Ramos (cell line): Measurements from ENCODE around the gene SLC2A6.

Source experiments
- in situ Hi-C: fragments of 300-500 bp; cut with MboI; formaldehyde crosslinking; loops from one replicate; pipeline ENCODE4 v1.14.3; 2022; ENCODE audit warnings: low sequenced_read_pairs; ENCODE audit not compliant: unreplicated experiment

The SLC2A6 gene

DNA sequence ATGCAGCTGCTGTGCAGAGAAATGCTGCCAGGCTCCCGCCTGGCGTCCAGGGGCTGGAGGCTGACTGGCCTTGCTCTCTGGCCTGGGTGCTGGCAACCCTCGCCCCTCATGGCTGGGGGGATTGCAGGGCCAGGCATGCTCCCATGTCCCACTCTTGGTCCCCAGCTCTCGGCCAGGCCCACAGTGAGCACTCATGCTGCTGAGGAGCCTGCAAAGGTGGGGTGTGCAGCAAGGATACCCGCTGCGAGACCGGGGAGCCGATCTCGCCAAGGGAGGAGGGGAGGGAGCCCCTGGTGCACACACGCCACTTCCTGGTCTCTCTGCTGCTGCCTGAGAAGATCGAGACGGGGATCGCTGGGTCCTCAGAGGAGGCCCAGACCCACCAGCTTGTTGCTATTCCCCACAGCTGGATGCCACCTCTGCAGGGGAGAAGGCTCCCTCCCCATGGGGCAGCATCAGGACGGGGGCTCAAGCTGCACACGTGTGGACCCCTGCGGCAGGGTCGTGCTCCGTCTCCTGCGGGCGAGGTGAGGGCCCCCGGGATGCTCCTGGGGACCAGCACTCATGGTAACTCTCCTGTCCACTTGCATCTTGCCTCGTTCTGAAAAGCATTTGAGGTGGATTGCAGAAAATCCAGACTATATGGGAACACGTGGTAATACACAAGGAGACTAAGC is 33.5 kb downstream of the SLC2A6 start:
- in situ Hi-C loops, result no loop called here

DNA sequence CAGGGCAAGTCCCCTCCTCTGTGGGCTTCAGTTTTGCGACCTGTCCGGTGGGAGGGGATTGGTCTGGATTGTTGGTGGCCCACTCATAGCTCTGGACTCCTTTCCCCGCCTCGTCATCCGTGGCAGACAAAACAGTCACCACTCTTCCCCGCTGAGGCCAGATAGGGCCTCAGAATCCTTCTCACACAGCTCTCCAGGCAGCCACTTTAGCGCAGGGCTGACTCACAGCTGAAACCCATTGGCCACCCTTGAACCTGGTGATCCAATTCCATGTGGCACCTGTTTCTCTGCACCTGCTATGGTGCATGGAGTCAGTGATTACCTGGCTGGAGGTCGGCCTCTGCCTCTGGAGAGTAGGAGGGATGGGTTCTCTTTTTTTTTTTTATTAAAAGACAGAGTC is 34.9 kb downstream of the SLC2A6 start:
- in situ Hi-C loops, result no loop called here

DNA sequence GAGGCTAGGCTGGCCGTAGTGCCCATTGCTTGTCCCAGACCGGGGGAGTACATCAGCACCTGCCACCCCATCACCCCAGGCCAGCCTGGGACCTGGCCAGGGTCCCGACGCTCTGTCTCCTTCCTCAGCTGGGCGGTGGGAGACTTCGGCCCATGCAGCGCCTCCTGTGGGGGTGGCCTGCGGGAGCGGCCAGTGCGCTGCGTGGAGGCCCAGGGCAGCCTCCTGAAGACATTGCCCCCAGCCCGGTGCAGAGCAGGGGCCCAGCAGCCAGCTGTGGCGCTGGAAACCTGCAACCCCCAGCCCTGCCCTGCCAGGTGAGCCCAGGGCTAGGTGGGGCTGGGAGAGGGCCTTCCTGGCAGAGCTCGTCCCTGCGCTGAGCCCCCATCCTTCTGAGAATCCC is 35.7 kb downstream of the SLC2A6 start:
- in situ Hi-C loops, result no loop called here

DNA sequence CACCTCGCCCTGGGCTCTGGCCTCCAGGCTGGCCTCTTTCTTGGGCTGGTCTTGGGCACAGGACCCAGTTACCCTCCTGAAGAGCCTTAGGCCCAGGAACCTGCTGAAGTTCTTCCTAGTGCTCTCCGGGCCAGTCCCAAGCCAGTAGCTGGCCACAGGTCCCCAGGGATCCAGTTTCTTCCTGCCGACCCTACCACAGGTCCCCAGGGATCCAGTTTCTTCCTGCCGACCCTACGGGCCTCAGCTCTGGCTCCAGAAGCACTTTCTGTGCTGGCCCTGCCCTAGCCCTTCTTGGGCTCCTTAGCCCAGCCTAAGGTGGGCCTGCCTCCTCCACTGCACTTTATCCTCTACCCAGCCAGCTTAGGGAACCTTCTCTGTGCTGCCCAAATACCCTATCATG is 37.3 kb downstream of the SLC2A6 start:
- in situ Hi-C loops, result no loop called here

DNA sequence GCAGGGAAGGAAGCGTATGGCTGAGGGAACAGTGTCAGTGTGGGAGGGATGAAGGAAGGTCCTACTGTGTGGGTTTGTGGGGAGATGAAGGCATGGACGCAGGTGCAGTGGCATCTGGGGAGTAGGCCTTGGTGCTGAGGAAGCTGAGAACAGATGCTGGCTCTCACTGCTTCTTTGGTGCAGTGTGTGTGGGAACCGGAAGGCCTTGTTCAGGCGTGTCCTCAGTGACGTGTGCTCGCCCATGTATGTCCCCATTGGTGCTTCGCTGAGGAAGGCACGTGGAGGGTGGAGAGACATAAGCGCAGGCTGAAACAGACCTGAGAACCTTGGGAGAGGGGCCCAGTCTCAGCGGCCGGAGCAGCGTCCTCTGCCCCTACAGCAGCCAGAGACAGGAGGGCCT is 38.0 kb downstream of the SLC2A6 start:
- in situ Hi-C loops, result no loop called here

DNA sequence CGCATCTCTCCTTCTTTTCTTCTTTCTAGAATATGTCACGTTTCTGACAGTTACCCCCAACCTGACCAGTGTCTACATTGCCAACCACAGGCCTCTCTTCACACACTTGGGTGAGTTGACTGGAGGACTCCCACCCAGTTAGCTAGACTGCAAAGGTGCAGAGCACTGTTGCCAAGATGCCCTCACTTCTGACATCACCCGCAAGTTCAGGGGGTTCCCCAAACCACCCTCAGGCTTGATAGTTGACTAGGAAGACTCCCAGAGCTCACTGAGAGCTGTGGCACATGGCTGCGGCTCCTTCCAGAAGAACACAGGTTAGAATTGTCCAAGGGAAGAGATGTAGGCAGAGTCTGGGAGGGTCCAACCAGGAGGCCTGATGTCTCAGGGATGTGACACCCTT is 39.6 kb downstream of the SLC2A6 start:
- in situ Hi-C loops, result no loop called here

DNA sequence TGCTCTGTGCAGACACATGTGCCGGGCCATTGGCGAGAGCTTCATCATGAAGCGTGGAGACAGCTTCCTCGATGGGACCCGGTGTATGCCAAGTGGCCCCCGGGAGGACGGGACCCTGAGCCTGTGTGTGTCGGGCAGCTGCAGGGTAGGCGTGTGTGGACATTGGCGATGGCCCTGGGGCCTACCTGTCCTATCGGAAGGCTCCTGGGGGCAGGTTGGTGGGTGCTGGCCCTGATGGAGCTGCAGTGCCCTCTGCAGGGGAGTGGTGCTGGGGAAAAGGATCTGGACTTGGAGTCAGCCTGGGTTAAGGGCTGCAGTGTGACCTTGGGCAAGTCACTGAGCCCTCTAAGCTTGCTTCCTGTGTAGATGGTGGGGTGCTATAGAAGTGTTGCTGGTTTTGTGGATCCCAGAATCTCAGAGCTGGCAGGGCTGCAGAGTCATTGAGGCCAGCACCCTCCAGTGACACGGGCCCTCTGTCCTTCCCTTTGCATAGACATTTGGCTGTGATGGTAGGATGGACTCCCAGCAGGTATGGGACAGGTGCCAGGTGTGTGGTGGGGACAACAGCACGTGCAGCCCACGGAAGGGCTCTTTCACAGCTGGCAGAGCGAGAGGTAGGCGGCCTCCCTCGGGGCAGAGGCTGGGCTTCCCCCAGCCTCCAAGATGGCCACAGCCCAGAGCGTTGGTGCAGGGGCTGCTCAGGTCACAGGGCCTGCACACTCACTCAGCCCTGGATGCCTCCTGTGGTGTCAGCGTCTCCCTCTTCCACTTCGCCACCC is 41.0 kb downstream of the SLC2A6 start:
- in situ Hi-C loops, result no loop called here

DNA sequence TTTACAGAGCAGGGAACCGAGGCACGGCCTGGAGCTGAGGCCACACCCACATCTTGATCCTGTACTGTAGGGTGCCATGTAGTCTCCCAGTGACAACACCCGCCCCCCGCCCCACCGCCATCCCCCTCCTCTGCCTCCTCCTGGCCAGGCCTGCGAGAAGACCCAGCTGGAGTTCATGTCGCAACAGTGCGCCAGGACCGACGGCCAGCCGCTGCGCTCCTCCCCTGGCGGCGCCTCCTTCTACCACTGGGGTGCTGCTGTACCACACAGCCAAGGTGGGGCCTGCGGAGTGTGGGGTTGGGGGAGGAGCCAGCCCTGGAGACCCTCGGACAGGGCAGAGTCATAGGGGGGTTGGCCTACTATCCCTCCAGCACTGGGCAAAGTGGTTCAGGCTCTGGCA is 42.2 kb downstream of the SLC2A6 start:
- in situ Hi-C loops, result no loop called here

DNA sequence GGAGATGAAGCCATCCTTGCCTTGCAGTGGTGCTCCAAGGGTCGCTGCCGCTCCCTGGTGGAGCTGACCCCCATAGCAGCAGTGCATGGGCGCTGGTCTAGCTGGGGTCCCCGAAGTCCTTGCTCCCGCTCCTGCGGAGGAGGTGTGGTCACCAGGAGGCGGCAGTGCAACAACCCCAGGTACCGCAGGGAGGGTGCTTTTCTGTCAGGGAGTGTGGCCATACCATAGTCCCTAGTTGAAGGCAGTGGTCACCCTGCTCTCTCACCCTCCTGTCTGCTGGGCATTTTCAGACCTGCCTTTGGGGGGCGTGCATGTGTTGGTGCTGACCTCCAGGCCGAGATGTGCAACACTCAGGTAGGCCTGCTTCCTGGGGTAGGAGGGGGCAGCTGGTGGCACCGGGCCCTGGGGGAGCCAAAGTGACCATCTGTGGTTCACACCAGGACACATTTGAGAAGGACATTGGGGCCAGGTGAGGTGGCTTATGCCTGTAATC is 45.5 kb downstream of the SLC2A6 start:
- in situ Hi-C loops, result no loop called here

DNA sequence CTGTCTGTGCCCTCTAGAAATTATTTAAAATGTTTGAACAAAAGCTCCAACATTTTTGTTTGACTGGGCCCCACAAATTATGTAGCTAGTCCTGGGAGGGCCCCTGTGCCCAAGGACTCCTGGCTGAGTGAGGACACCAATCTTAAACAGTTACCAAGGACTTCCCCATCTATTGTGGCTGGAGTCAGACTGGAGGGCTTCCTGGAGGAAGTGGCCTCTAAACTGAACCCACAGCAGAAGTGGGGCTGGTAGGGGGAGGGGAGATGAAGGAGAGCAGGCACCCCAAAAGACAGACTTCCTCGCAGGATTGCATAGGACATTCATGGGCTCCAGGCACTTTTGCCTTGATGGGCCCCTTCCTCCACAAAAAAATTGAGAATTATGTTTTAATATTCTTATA is 48.7 kb downstream of the SLC2A6 start:
- in situ Hi-C loops, result no loop called here

DNA sequence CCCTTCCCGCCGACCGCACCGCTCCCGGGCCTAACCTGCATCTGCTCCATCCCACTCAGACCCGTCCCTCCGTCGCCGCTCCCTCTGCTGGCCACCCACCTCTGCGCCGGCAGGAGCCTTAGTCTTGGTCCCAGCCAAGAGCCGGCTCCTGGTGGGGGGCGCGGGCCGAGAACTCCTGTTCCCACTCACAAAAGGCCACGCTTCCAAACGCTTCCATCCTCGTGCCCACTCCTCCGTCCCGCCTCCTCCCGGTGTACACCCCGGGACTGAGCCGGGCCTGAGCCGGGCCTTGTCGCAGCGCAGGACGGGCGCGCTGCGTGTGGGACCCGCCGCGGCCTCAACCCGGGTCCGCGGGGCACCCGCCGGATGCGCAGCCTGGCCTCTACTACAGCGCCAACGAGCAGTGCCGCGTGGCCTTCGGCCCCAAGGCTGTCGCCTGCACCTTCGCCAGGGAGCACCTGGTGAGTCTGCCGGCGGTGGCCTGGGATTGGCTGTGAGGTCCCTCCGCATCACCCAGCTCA is 49.2 kb downstream of the SLC2A6 start:
- in situ Hi-C loops, result no loop called here

DNA sequence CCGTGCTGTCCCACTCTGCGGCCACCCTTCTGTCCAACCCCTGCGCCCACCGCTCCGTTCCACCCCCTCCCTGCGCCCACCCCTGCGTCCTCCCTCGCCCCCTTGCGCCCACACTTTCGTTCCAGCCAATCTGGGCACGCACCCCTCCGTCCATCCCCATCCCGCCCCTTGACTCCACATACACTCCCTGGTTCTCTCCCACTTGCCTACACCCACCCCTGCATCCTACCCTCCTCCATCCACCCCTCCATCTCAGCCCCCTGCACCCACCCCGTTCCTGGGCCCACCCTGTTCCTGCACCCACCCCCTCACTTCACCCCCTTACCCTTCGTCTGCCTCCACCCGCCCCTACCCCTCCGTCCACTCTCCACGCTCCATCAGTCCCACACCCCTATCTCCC is 49.7 kb downstream of the SLC2A6 start:
- in situ Hi-C loops, result no loop called here

DNA sequence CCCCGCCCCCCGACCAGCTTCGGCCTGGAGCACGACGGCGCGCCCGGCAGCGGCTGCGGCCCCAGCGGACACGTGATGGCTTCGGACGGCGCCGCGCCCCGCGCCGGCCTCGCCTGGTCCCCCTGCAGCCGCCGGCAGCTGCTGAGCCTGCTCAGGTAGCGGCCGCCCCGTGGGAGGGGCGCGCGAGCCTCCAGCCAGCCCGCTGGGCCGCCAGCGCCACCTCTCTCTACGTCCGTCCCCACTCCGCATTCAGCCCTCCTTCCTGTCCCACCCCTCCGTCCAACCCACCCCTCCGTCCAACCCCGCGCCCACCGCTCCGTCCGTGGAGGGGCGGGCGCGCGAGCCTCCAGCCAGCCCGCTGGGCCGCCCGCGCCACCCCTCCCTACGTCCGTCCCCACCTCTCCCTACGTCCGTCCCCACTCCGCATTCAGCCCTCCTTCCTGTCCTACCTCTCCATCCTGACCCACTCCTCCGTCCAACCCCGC is 50.2 kb downstream of the SLC2A6 start:
- in situ Hi-C loops, result no loop called here

DNA sequence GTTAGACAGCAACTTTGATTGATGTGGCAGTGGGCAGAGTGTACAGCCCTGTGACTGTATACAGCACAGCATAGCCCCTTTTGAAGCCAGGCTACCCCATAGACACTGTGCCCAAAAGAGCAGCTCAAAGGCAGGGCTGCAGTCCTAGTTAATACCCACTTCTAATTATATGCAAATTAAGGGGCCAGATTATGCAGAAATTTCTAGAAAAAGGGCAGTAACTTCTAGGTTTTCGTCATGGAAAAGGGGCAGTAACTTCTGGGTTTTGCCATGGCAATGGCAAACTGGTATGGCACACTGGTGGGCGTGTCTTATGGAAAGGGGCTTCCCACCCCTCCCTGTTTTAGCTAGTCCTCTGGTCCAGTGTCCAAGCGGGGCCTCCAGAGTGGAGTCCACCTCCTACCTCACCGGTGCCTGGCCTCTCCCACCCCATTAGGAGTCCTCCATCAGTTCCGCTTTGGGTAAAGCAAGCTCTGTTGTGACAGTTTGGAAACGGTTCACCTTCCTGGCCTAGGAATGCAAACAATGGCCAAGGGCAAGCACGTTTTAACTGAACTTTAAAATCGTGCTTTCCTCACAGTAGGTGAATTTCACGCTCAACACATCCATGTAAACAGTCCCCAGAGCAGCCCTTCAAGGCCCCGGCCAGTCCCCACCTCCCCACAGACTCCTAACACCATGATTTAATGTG is 51.1 kb downstream of the SLC2A6 start:
- in situ Hi-C loops, result no loop called here

DNA sequence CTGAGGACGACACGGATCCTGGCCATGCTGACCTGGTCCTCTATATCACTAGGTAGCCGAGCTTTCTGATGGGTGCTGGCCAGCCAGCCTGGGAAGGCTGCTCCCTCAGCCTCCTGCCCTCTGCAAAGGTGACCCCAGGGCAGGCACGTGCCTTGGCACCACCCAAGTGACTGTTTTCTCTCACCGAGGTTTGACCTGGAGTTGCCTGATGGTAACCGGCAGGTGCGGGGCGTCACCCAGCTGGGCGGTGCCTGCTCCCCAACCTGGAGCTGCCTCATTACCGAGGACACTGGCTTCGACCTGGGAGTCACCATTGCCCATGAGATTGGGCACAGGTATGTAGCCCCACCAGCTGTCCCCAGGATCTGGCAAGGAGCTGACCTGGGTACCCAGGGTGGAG is 52.9 kb downstream of the SLC2A6 start:
- in situ Hi-C loops, result no loop called here

DNA sequence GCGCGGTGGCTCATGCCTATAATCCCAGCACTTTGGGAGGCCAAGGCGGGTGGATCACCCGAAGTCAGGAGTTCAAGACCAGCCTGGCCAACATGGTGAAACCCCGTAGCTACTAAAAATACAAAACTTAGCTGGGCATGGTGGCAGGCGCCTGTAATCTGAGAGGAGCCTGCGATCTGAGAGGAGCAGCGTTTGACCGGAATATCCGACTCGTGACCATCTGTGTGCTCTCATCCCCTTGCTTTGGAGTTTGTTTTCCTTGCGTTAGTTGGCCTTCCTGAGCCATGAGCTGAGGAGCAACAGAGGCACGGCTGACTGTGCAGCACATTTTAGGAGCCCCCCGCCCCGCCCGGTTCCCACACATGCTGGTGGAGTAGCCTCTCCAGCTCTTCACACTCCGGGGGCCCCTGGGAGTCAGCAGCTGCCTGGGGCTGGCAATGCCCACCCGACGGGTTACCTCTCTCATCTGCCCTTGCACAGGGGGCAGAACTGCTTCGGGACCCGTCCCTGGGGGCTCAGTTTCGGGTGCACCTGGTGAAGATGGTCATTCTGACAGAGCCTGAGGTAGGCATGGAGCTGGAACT is 53.8 kb downstream of the SLC2A6 start:
- in situ Hi-C loops, result no loop called here

DNA sequence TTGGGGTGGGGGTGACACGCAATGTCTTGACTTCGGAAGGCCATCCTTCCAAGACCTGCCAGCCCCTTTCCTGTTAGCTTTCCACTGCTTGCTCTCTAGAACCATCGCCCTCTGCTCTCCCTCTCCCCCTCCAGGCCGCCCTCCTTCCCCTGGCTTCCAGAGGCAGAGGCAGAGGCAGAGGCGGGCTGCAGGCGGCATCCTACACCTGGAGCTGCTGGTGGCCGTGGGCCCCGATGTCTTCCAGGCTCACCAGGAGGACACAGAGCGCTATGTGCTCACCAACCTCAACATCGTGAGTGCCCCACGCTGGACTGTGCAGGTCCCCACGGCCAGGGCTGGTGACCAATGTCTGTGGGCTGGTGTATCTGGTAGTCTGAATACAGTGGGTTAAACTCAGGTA is 54.7 kb downstream of the SLC2A6 start:
- in situ Hi-C loops, result no loop called here

DNA sequence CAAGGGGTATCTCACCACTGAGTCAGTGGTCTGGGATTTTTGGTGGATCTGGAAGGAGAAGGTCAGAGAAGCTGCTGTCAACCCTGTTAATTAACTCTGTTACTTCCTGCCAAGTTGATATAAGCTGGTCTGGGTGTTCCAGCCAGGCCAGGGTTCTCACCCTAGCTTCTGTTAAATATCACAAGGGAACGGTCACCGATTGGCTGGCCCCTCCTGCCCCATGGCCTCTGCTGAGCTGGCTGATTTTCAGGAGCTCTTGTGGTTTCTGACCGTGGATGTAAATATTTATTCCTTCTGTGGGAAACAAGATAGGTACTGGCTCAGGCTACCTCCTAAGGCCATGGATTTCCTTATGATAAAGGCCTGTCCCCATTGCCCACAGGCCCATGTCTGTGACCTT is 55.7 kb downstream of the SLC2A6 start:
- in situ Hi-C loops, result no loop called here

DNA sequence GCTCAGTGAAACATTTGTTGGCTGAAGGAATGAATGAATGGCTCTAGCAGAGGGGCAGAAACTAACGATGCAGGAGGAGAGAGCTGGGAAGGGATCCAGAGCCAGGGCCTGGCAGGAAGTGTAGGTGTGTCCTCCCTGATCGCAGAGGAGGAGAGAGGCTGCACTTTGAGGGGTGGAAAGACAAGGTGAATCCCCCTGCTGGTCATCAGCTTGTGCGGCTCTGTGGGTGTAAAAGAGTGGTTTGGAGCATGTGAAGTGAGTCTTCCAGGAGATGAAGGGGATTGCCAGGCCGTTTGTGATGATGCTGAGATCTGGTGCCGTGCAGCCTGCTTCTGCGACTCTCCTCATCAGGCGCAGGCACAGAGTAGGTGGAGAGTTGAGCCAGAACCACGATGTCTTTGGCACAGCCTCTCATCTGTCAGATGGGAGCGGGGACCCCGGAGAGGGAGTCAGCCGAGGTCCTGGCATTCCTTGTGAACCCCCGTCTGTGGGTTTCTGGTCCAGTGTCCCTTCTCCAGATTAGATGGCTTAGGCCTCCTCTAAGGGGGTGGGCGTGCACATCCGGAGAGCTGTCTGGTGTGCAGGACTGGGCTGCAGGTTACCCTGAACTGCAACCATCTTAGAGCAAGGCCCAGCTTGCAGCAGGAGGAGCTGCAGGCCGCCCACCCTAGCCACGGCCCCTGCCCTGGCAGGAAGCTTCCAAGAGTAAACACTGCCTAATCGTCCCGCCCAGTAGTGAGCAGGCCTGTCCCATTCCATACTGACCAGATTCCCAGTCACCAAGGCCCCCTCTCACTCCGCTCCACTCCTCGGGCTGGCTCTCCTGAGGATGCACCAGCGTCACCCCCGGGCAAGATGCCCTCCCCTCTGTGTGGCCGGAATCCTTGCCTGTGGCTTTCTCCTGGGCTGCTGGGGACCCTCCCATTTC is 57.0 kb downstream of the SLC2A6 start, which contains the start of gene ADAMTS13:
TSS of gene ADAMTS13 (plus strand) at position 753 of the 928 bp plus-strand sequence. CDS start at position 830, 77 bp downstream.
- in situ Hi-C loops, result no loop called here
